Islet precursor cell (in vitro differentiated cells): ENCODE data around the gene PRKCA.
"Not testable (repeated sequence)": the region's sequence is repeated elsewhere in the genome, so short reads cannot be mapped to it uniquely, and the experiment has no call there.

Experiments
- DNase-seq: peaks from one replicate; pipeline ENCODE4 v3.0.0-alpha.2; 2018

PRKCA gene

DNA sequence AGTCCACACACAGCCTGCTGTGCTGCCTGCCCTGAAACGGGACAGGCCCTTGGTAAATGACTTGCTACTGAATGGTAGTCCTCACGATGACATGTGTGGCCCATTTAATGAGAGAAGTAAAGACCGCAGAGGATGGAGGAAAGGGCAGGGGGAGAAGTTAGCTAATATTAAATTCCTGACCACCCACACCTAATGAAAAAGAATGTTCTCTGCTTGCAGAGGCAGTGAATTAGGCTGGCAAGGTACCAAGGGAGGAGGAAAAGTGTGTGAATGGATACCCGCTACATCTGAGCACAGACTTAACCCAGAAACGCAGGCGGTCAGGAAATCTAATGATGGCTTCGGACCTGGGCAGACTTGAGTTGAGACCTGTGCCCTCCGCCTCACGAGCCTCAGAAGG, 141.2 kb downstream of the PRKCA start:
- DNase-seq = no peak

DNA sequence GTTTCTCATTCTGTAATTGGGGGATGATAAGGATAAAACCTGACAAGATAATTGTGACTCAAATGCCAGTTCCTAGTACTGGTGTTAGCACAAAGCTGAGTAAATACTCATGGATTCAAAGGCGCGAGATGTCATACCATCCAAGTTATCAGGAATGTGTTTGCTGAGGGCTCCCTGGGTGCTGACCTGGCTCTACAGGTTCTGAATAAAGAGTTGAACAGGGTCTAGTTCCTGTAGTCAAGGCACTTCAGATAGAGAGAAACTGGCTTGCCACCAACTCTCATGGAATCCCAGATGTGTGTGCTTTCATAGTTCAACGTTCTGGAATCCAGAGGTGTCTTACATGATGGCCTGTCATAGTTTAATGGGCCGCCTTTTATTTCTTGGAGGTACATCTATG, 141.6 kb downstream of the PRKCA start:
- DNase-seq = no peak

DNA sequence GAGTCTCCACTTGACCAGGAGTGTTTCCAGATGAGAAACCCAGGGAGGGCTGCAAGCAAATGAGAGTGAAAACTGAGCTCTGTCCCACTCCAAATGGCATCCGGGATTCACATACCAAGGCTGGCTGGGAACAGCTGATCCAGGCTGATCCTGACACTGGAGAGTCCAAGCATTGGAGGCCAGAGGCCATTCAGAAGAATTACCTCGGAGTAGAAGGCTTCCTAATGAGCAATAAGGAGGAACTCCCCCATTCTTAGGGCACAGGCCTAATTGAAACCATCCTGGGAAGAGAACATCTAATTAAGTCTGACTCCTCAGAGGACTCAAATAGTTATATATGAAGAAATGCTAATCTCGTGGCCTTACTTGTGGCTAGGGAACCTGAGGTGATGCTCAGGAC, 142.8 kb downstream of the PRKCA start:
- no peak for DNase-seq

GRCh38 chr17:66446419-66446818, 144.0 kb downstream of the PRKCA start:
- no peak for DNase-seq

DNA sequence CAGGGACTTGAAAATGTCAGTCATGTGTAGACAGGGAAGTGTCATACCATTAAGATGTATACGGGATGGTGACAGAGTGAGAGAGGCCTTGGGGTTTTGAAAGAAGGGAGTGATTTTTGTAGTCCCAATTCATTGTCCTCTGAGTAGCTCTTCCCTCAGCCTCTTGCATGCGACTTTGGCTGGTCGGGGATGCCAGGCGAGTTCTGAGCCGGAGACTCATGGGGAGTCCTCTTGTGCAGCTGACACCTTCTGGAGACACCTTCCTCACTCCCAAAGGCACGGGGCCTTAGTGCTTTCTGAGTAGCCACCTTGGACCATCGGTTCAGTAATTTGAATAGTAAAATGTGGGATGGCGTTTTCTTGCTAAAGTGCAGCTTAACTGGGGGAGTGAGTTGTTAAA, 144.7 kb downstream of the PRKCA start:
- no peak for DNase-seq

DNA sequence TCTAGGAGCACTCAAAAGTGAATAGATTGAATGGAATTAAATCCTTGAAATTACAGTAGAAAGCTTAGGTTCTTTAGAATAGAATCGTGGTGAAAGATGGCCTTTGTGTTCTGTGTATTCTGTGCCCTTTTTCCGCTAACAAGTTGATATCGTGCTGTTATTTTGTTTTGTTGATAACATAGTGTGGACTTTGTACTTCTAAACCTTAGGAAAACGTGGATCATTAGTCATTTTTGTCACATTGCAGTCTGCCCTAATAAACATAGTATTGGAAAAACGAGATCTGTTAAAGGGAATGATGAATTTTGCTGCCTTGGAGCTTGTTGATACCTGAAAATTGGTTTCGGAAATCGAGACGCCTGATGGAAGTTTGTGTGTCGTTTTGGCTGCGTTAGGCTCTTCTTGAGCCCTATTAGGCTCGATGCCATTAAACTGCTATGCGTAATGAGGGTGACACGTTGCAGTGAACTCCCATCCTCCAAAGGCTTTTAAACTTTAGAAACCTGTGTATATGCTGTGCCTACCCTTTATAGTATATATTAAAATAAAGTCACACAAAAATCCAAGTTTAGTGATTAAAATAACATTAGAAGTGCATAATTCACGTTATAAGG, 145.7 kb downstream of the PRKCA start:
- DNase-seq = no peak

DNA sequence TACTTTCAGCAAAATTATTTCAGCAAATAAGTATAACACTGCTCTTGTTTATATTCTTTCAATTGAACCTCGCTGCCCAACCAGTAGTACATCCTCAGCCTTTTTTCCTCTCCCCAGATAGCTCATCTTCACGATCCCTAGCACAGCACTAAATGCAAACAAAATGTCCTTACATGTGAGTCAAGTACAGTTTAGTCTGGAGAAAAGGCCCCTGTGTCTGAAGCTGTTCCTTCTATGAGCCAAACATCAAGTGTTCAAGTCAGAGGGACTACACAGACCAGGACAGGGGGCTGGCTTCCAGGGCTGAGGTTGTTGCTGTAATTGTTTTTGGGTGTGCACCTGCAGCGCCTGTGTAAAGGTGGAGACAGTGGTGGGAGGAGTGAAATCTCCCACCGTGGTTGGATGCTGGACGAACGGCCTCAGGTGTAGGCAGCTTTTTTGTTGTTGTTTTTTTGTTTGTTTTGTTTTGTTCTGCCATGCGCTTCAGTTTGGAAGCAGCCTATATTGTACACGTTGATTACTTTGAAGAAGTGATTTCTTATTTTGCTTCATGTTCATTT, 147.1 kb downstream of the PRKCA start:
- DNase-seq = no peak

- DNase-seq = no peak
Observed at GRCh38 chr17:66450008-66450851, 147.8 kb downstream of the PRKCA start.

DNA sequence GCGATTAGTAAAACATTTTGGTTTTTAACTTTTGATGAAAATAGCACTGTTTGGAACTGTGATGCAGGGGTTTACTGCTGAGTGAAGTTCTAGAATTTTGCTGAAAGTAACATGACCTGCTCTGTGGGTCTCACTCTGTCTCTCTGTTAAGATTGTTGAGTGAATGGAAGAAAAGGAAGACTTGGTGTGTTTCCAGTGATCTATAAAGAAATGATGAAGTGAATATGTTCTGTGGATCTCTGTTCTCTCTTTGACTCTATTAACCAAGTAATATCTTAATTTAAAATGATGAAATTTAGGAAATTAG, 148.4 kb downstream of the PRKCA start:
- DNase-seq = no peak

GRCh38 chr17:66451188-66452149, 149.1 kb downstream of the PRKCA start:
- DNase-seq = peak; percentile 83

GRCh38 chr17:66455060-66455459, 152.6 kb downstream of the PRKCA start:
- no peak for DNase-seq

- not testable (repeated sequence) for DNase-seq
Observed at GRCh38 chr17:66457499-66457898, 155.1 kb downstream of the PRKCA start.

- DNase-seq = no peak
Observed at GRCh38 chr17:66458782-66459181, 156.4 kb downstream of the PRKCA start.

GRCh38 chr17:66459811-66460270, 157.4 kb downstream of the PRKCA start:
- DNase-seq = peak; percentile 87

DNA sequence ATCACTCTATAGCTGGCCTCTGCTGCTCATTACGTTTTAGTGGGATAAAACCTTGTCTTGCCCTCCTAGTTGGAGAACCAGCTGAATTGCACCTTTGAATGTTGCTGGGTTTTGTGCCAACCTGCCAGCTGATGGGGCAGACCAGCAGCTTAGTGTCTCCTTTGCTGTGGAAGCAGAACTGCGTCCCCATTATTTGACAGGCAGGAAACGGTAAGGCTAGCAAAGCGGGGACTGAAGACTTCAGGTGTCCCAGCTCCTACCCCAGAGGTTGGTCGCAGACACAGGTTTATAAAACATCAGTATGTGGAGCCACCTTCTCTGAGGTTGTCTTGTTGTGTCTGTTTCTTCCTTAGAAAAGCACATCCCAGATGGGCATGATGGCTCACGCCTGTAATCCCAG, 158.1 kb downstream of the PRKCA start:
- DNase-seq = no peak

DNA sequence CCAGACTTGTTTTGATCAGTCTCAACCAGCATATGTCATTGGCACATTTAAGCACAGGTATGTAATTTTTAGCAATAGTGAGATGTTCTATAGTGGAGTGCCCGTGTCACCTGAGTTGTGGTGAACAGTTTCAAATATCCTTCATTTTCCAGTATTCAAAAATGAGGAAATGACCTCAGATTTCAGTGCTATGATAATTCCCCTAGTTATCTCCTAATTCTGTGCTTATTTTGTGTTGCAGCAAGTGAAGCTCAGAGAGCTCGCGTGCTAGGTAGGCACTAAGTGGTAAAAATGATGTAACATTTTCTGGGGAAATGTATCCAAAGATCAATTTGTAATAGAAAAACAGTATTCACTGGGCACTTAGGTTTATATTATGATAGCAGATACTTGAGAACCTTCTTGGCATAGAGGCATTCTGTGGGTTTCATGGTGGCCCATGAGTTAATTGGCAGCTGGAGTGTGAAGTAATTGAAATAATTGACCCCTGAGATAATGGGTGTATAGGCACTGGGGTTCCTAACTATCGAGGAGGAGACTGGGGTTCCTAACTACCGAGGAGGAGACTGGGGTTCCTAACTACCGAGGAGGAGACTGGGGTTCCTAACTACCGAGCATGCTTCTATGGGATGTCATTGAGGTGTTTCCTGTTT, 159.1 kb downstream of the PRKCA start:
- peak; percentile 9 for DNase-seq

GRCh38 chr17:66462010-66462409, 159.6 kb downstream of the PRKCA start:
- peak; percentile 22 for DNase-seq

DNA sequence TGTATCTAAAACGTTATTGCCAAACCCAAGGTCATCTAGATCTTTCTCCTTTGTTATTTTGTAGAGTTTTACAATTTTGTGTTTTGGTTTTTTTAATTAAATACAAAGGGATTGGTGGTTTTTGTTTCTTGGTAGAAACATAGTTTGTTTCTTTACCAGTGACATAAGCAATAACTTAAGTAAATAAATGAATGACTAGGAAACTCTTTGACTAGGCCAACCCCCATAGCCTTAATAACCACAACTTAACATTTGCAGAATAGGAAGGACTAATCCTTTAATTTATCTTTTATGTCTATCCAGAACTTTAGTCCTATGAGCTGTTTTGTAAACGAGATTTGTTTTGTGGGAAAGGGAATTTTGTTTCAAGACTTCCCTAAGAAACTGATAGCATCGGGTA, 162.5 kb downstream of the PRKCA start:
- DNase-seq = no peak

- DNase-seq = no peak
Observed at GRCh38 chr17:66465701-66466100, 163.3 kb downstream of the PRKCA start.

DNA sequence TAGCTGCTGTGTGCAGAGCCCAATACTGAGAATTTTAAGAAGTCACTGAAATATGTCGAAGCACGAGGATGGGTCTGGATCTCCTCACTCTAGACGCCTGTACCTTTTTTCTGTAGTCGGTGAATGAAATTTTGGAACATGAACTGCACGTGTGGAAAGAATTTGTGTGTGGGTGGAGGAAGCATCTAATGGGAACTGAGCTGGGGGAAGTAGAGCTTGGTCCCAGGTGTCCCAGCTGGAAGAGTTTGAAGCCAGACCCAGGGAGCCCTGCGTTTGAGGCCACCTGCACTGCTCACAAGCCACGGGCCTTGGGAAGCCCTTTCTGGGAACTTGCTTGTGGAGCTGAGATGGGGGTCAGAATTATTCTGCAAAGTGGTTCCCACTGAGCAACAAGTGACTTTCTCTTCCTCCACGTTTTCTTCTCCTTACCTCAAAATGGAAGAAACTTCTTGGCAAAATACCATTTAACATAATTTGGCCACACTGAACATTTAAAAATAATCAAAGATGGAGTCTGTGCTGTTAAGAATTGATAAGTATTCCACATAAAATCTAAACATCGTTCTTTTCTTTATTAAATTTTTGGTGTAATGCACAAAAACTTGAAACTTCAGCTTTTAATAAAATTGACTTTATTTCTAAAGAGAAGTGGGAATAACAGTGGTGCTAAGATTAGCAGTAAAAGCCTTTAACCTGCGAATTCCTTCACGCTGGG, 163.8 kb downstream of the PRKCA start:
- no peak for DNase-seq

DNA sequence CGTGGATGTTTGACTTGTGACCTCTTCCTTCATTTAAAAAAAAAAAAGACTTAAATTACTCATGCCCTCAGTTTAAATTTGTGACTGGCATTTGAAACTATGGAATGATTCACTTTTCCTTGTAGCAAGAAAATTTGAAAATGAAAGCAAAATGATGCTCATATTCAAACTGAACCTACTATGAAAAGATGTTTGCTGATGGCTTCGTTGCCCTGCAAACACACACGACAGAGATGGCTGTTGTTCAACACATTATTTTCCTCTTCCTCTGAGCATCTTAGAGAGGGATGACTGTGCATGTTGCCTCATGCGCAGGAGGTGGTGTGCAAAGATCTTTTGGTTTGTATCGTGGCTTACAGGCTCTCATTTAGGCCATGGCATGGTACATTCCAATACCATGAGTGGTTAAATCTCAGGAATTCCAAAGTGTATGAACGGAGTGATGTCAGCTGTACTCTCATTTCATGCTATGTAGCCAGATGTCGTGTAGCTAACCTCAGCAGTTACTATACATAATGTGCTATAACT, 164.5 kb downstream of the PRKCA start:
- peak; percentile 96 for DNase-seq

- no peak for DNase-seq
Observed at GRCh38 chr17:66467766-66468165, 165.4 kb downstream of the PRKCA start.
